ENCODE data around the gene MFRP. TPM values are rescaled to one million over a fixed set of nuclear protein-coding genes. Genes with fewer than 3 reads are reported as not detected.

Gene MFRP
- total and polyA plus RNA-seq, 7 experiments from 2014 or later: not detected

- Mint-ChIP-seq H3K27me3 (peaks cover 0 to 27% (median 8%) of the 10 kb centered on the region in 5 donors), H3K27ac (peak overlapping the region in 1 of 9 donors; percentile 48), H3K4me1 (peaks cover 9 to 24% (median 17%) of the 10 kb centered on the region in 7 donors), H3K4me3 (no peak overlapping the region), H3K9me3 (no peaks in the 10 kb centered on the region), H3K36me3 (no peaks in the 10 kb centered on the region)
- Histone ChIP-seq H3K36me3 (ENCODE audit: control insufficient read depth in 2 of 3, insufficient read depth in 3 of 3, low read length in 3 of 3) (peaks cover 0 to 4% (median 0%) of the 10 kb centered on the region in 3 experiments), H3K4me1 (ENCODE audit: control insufficient read depth in 2 of 2, insufficient read depth in 2 of 2, low read length in 2 of 2) (peaks cover 5 to 10% of the 10 kb centered on the region in 2 donors), H3K9me3 (ENCODE audit: control insufficient read depth in 2 of 3, low read length in 3 of 3) (no peaks in the 10 kb centered on the region), H3K27ac (ENCODE audit: low read depth, low read length) (no peak overlapping the region), H3K27me3 (ENCODE audit: control insufficient read depth in 2 of 2, insufficient read depth in 2 of 2, low read length in 2 of 2) (no peaks in the 10 kb centered on the region), H3K4me3 (ENCODE audit: low read length) (no peak overlapping the region)
- ATAC-seq: no peak
- ChIA-PET CTCF (no interaction called here), POLR2A (no interaction called here)
- intact Hi-C loops (cut with micrococcal nuclease): no loop called here
- DNase-seq: no peak
Measured at GRCh38 chr11:119330237-119330636, 16.3 kb downstream of the MFRP start.

GRCh38 chr11:119329320-119329719 lies 17.2 kb downstream of the MFRP start:
- no peak overlapping the region for H3K27ac Mint-ChIP-seq
- Histone ChIP-seq H3K36me3 (ENCODE audit: control insufficient read depth in 2 of 3, insufficient read depth in 3 of 3, low read length in 3 of 3) (peaks cover 0 to under 1% (median 0%) of the 10 kb centered on the region in 3 experiments), H3K4me1 (ENCODE audit: control insufficient read depth in 2 of 2, insufficient read depth in 2 of 2, low read length in 2 of 2) (peaks cover 0 to 4% of the 10 kb centered on the region in 2 donors), H3K27ac (ENCODE audit: low read depth, low read length) (no peak overlapping the region), H3K27me3 (ENCODE audit: control insufficient read depth in 2 of 2, insufficient read depth in 2 of 2, low read length in 2 of 2) (no peaks in the 10 kb centered on the region), H3K9me3 (ENCODE audit: control insufficient read depth in 2 of 3, low read length in 3 of 3) (no peaks in the 10 kb centered on the region), H3K4me3 (ENCODE audit: low read length) (no peak overlapping the region)
- no peak for DNase-seq
- peaks cover 0 to 27% (median 8%) of the 10 kb centered on the region in 5 donors for H3K27me3 Mint-ChIP-seq
- no peak overlapping the region for H3K4me3 Mint-ChIP-seq
- peaks cover 2 to 17% (median 14%) of the 10 kb centered on the region in 7 donors for H3K4me1 Mint-ChIP-seq
- ATAC-seq: no peak
- no peaks in the 10 kb centered on the region for H3K36me3 Mint-ChIP-seq
- H3K9me3 Mint-ChIP-seq: no peaks in the 10 kb centered on the region
- POLR2A ChIA-PET: interaction anchor here (0.6 to 0.7 kb wide), 2 partner anchors 19 to 63 kb away, joined by 3 to 7 read pairs; no protein-coding TSS in a partner anchor
- intact Hi-C loops (cut with micrococcal nuclease): no loop called here
- CTCF ChIA-PET: interaction anchor here (0.5 to 1.4 kb wide), 2 partner anchors 9 to 182 kb away, joined by 3 read pairs; no protein-coding TSS in a partner anchor

DNA sequence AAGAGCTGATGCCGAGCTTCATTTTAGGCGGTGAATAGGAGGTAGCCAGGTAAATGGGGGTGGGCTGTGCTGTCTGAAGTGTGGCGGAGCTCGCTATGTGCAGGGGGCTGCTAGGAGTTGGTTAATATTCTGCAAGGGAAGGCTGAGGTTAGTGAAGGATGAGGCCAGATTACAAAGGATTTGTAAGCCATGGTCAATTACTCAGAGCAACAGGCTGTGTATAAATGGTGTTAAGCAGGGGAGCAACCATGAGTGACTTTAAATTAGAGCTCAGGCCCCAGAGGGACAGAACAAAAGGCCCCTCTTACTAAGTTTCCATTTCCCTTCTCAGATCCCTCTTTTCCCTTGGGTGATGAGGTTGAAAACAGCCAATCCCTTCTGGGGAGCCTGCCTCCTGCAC lies 22.3 kb downstream of the MFRP start:
- H3K36me3 ChIP-seq (ENCODE audit: control insufficient read depth in 2 of 3, insufficient read depth in 3 of 3, low read length in 3 of 3): no peaks in the 10 kb centered on the region
- no peak for DNase-seq
- intact Hi-C loops (cut with micrococcal nuclease): loop anchor here in 1 of 2 donors (5.0 kb wide), 1 partner anchor 307 kb away; the partner anchor contains the start of genes RPS25 and TRAPPC4
- ATAC-seq: no peak
- ChIA-PET POLR2A (interaction anchor here (0.7 to 2.0 kb wide), 6 partner anchors 10 to 268 kb away, joined by 3 to 5 read pairs (median 3); partner anchors contain the start of gene RNF26), CTCF (interaction anchor here (0.7 to 4.3 kb wide), 23 partner anchors 9 to 258 kb away, joined by 3 to 42 read pairs (median 6); partner anchors contain the start of genes CBL, HMBS and VPS11)
- peaks cover 0 to 16% (median 5%) of the 10 kb centered on the region in 5 donors for H3K27me3 Mint-ChIP-seq
- H3K4me3 ChIP-seq (ENCODE audit: low read length): no peak overlapping the region
- peak overlapping the region in 1 of 9 donors; percentile 52 for H3K27ac Mint-ChIP-seq
- no peaks in the 10 kb centered on the region for H3K4me1 ChIP-seq (ENCODE audit: control insufficient read depth in 2 of 2, insufficient read depth in 2 of 2, low read length in 2 of 2)
- H3K36me3 Mint-ChIP-seq: no peaks in the 10 kb centered on the region
- no peak overlapping the region for H3K27ac ChIP-seq (ENCODE audit: low read depth, low read length)
- no peaks in the 10 kb centered on the region for H3K27me3 ChIP-seq (ENCODE audit: control insufficient read depth in 2 of 2, insufficient read depth in 2 of 2, low read length in 2 of 2)
- H3K9me3 Mint-ChIP-seq: no peaks in the 10 kb centered on the region
- no peaks in the 10 kb centered on the region for H3K9me3 ChIP-seq (ENCODE audit: control insufficient read depth in 2 of 3, low read length in 3 of 3)
- peaks cover 11 to 27% (median 22%) of the 10 kb centered on the region in 7 donors for H3K4me1 Mint-ChIP-seq
- H3K4me3 Mint-ChIP-seq: no peak overlapping the region

DNA sequence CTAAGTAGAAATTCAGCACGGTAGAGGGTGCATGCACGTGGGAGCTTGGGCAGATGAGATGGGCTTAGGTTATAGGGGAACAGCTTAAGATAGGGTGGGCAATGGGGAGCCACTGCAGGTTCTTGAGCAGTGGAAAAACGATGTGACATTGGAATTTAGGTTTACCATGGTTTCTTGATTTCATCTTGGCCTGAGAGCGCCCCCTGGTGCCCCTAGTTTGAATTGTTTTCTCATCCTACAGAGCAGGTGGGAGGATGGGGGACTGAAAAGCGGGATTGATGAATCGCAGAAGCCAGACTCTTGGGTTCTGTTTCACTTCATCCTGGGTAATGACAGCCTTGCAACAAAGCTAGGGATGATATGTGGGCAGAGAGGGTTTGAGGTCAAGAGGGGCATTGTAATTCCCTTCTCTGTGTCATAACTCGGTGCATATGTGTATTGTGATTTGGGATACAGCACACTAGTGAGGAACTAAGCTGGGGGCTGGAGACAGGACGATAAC lies 22.9 kb downstream of the MFRP start:
- intact Hi-C loops (cut with micrococcal nuclease): loop anchor here (1.0 to 5.0 kb wide), 8 partner anchors 8 to 306 kb away; partner anchors contain the start of genes HYOU1 (in 1 of the 2), NLRX1 (in 1 of the 2), RPS25 (in 1 of the 2) and TRAPPC4 (in 1 of the 2)
- Histone ChIP-seq H3K9me3 (ENCODE audit: control insufficient read depth in 2 of 3, low read length in 3 of 3) (no peaks in the 10 kb centered on the region), H3K4me3 (ENCODE audit: low read length) (no peak overlapping the region), H3K36me3 (ENCODE audit: control insufficient read depth in 2 of 3, insufficient read depth in 3 of 3, low read length in 3 of 3) (no peaks in the 10 kb centered on the region), H3K4me1 (ENCODE audit: control insufficient read depth in 2 of 2, insufficient read depth in 2 of 2, low read length in 2 of 2) (no peaks in the 10 kb centered on the region), H3K27ac (ENCODE audit: low read depth, low read length) (no peak overlapping the region), H3K27me3 (ENCODE audit: control insufficient read depth in 2 of 2, insufficient read depth in 2 of 2, low read length in 2 of 2) (no peaks in the 10 kb centered on the region)
- Mint-ChIP-seq H3K4me3 (peak overlapping the region in 4 of 10 donors; percentile 10 to 54 (median 44)), H3K4me1 (peaks cover 11 to 33% (median 26%) of the 10 kb centered on the region in 7 donors), H3K27ac (peak overlapping the region in 2 of 9 donors; percentile 15 to 57), H3K9me3 (no peaks in the 10 kb centered on the region), H3K27me3 (peaks cover 0 to 17% (median 11%) of the 10 kb centered on the region in 5 donors), H3K36me3 (no peaks in the 10 kb centered on the region)
- ATAC-seq: peak; percentile 50
- ChIA-PET CTCF (interaction anchor here (0.6 to 4.3 kb wide), 29 partner anchors 8 to 257 kb away, joined by 3 to 42 read pairs (median 6); partner anchors contain the start of genes CBL, HMBS and VPS11), POLR2A (interaction anchor here (1.1 to 2.0 kb wide), 6 partner anchors 11 to 267 kb away, joined by 3 to 5 read pairs (median 4); partner anchors contain the start of gene RNF26)
- DNase-seq: peak; percentile 61 to 82 (median 77)

- ChIA-PET POLR2A (interaction anchor here (1.2 to 2.0 kb wide), 3 partner anchors 16 to 267 kb away, joined by 3 to 5 read pairs (median 4); no protein-coding TSS in a partner anchor), CTCF (interaction anchor here (0.6 to 4.3 kb wide), 26 partner anchors 8 to 255 kb away, joined by 3 to 42 read pairs (median 6); partner anchors contain the start of genes CBL and VPS11)
- Histone ChIP-seq H3K4me3 (ENCODE audit: low read length) (no peak overlapping the region), H3K36me3 (ENCODE audit: control insufficient read depth in 2 of 3, insufficient read depth in 3 of 3, low read length in 3 of 3) (no peaks in the 10 kb centered on the region), H3K27ac (ENCODE audit: low read depth, low read length) (no peak overlapping the region), H3K4me1 (ENCODE audit: control insufficient read depth in 2 of 2, insufficient read depth in 2 of 2, low read length in 2 of 2) (no peaks in the 10 kb centered on the region), H3K27me3 (ENCODE audit: control insufficient read depth in 2 of 2, insufficient read depth in 2 of 2, low read length in 2 of 2) (no peaks in the 10 kb centered on the region), H3K9me3 (ENCODE audit: control insufficient read depth in 2 of 3, low read length in 3 of 3) (no peaks in the 10 kb centered on the region)
- H3K4me1 Mint-ChIP-seq: peaks cover 11 to 34% (median 26%) of the 10 kb centered on the region in 7 donors
- H3K9me3 Mint-ChIP-seq: no peaks in the 10 kb centered on the region
- ATAC-seq (no peak), DNase-seq (no peak)
- no peaks in the 10 kb centered on the region for H3K36me3 Mint-ChIP-seq
- intact Hi-C loops (cut with micrococcal nuclease): loop anchor here (1.0 to 5.0 kb wide), 8 partner anchors 8 to 306 kb away; partner anchors contain the start of genes HYOU1 (in 1 of the 2), NLRX1 (in 1 of the 2), RPS25 (in 1 of the 2) and TRAPPC4 (in 1 of the 2)
- peak overlapping the region in 3 of 10 donors; percentile 5 to 54 (median 10) for H3K4me3 Mint-ChIP-seq
- H3K27me3 Mint-ChIP-seq: peaks cover 0 to 21% (median 12%) of the 10 kb centered on the region in 5 donors
- peak overlapping the region in 1 of 9 donors; percentile 15 for H3K27ac Mint-ChIP-seq
Measured at GRCh38 chr11:119322921-119323531, 23.5 kb downstream of the MFRP start.

DNA sequence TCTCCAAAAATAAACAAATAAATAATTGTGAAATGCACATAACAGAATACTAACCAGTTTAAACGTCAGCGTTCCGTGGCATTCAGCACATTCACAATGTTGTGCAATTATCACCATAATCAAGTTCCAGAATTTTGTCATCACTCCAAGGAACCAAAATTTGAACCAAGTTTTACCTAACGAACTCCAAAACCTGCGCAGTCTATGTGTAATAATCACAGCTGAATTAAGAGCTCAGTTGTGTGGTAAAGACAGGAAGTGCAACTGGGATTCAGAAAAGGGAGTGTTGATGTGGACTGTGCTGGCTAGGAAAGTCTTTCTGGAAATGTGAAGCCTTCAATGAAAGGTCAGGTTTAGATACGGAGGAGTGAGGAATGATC lies 24.2 kb downstream of the MFRP start:
- Mint-ChIP-seq H3K9me3 (no peaks in the 10 kb centered on the region), H3K36me3 (no peaks in the 10 kb centered on the region), H3K4me3 (peak overlapping the region in 8 of 10 donors; percentile 1 to 89 (median 14)), H3K27me3 (peaks cover 5 to 27% (median 12%) of the 10 kb centered on the region in 5 donors), H3K27ac (peak overlapping the region in 1 of 9 donors; percentile 14), H3K4me1 (peaks cover 11 to 34% (median 26%) of the 10 kb centered on the region in 7 donors)
- no peak for DNase-seq
- Histone ChIP-seq H3K9me3 (ENCODE audit: control insufficient read depth in 2 of 3, low read length in 3 of 3) (no peaks in the 10 kb centered on the region), H3K27me3 (ENCODE audit: control insufficient read depth in 2 of 2, insufficient read depth in 2 of 2, low read length in 2 of 2) (no peaks in the 10 kb centered on the region), H3K27ac (ENCODE audit: low read depth, low read length) (no peak overlapping the region), H3K4me1 (ENCODE audit: control insufficient read depth in 2 of 2, insufficient read depth in 2 of 2, low read length in 2 of 2) (no peaks in the 10 kb centered on the region), H3K4me3 (ENCODE audit: low read length) (no peak overlapping the region), H3K36me3 (ENCODE audit: control insufficient read depth in 2 of 3, insufficient read depth in 3 of 3, low read length in 3 of 3) (no peaks in the 10 kb centered on the region)
- intact Hi-C loops (cut with micrococcal nuclease): loop anchor here in 1 of 2 donors (2.0 to 5.0 kb wide), 3 partner anchors 126 to 305 kb away; partner anchors contain the start of genes HYOU1, RPS25 and TRAPPC4
- ATAC-seq: no peak
- ChIA-PET POLR2A (interaction anchor here (0.5 to 2.2 kb wide), 5 partner anchors 17 to 231 kb away, joined by 3 to 19 read pairs (median 4); no protein-coding TSS in a partner anchor), CTCF (interaction anchor here (0.6 to 4.3 kb wide), 14 partner anchors 8 to 255 kb away, joined by 3 to 42 read pairs (median 7); partner anchors contain the start of genes CBL and VPS11)
